Liver (tissue), 3 donors: ENCODE data around the gene MVP.

ENCODE experiments used
- EGR1 ChIP-seq, 2 donors: IDR thresholded peaks; 2 replicates each; pipeline ENCODE4 v1.6.1; 2016 to 2018; ENCODE audit warnings: antibody characterized with exemption in 2 of 2, low read depth in 2 of 2
- GABPA ChIP-seq, 2 donors: IDR thresholded peaks in 1 of 2; conservative IDR thresholded peaks in 1 of 2; 2 replicates each; pipeline ENCODE4 v1.6.1; 2016; ENCODE audit warnings: antibody characterized with exemption in 2 of 2, mild to moderate bottlenecking in 1 of 2, moderate library complexity in 1 of 2
- JUND ChIP-seq, 2 donors: IDR thresholded peaks; 2 replicates each; pipeline ENCODE4 v1.6.1; 2016; ENCODE audit warnings: antibody characterized with exemption in 2 of 2
- NR2F2 ChIP-seq: IDR thresholded peaks from 2 replicates; pipeline ENCODE4 v1.6.1; 2016; ENCODE audit warnings: antibody characterized with exemption
- RXRA ChIP-seq, 2 donors: IDR thresholded peaks; 2 replicates each; pipeline ENCODE4 v1.6.1; 2017 to 2018; ENCODE audit warnings: antibody characterized with exemption in 2 of 2, mild to moderate bottlenecking in 1 of 2
- SP1 ChIP-seq: IDR thresholded peaks from 2 replicates; pipeline ENCODE4 v1.6.1; 2018; ENCODE audit warnings: antibody characterized with exemption, mild to moderate bottlenecking
- TAF1 ChIP-seq: conservative IDR thresholded peaks from 2 replicates; pipeline ENCODE4 v1.6.1; 2016; ENCODE audit warnings: antibody characterized with exemption, mild to moderate bottlenecking
- YY1 ChIP-seq: IDR thresholded peaks from 2 replicates; pipeline ENCODE4 v1.6.1; 2016; ENCODE audit warnings: antibody characterized with exemption, mild to moderate bottlenecking
- TF ChIP-seq, protein P1 (sequence below): fragments of 150-350 bp; IDR thresholded peaks from 2 replicates; pipeline ENCODE4 v1.5.1; 2017; ENCODE audit warnings: improper control_type of control experiment, low read depth, low read length; ENCODE audit not compliant: missing input control
- TF ChIP-seq, protein P2 (sequence below): IDR thresholded peaks from 2 replicates; pipeline ENCODE4 v1.6.1; 2016; ENCODE audit warnings: antibody characterized with exemption, mild to moderate bottlenecking
- TF ChIP-seq, protein P3 (sequence below): IDR thresholded peaks from 2 replicates; pipeline ENCODE4 v1.6.1; 2016; ENCODE audit warnings: antibody characterized with exemption
- donor health status: healthy.
- donor health status: healthy.

- TF ChIP-seq, protein P1, sequence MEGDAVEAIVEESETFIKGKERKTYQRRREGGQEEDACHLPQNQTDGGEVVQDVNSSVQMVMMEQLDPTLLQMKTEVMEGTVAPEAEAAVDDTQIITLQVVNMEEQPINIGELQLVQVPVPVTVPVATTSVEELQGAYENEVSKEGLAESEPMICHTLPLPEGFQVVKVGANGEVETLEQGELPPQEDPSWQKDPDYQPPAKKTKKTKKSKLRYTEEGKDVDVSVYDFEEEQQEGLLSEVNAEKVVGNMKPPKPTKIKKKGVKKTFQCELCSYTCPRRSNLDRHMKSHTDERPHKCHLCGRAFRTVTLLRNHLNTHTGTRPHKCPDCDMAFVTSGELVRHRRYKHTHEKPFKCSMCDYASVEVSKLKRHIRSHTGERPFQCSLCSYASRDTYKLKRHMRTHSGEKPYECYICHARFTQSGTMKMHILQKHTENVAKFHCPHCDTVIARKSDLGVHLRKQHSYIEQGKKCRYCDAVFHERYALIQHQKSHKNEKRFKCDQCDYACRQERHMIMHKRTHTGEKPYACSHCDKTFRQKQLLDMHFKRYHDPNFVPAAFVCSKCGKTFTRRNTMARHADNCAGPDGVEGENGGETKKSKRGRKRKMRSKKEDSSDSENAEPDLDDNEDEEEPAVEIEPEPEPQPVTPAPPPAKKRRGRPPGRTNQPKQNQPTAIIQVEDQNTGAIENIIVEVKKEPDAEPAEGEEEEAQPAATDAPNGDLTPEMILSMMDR, result no peak
- TF ChIP-seq NR2F2 (no peak), SP1 (no peak), YY1 (no peak), RXRA (IDR thresholded peaks at IDR 0.05) (no peak), JUND (IDR thresholded peaks at IDR 0.05) (no peak), TAF1 (no peak), GABPA (IDR thresholded peaks at IDR 0.05 in 1 of 2, conservative IDR thresholded peaks at IDR 0.05 in 1 of 2) (no peak), EGR1 (IDR thresholded peaks at IDR 0.05; ENCODE audit: low read depth in 2 of 2) (no peak)
- TF ChIP-seq, protein P2, sequence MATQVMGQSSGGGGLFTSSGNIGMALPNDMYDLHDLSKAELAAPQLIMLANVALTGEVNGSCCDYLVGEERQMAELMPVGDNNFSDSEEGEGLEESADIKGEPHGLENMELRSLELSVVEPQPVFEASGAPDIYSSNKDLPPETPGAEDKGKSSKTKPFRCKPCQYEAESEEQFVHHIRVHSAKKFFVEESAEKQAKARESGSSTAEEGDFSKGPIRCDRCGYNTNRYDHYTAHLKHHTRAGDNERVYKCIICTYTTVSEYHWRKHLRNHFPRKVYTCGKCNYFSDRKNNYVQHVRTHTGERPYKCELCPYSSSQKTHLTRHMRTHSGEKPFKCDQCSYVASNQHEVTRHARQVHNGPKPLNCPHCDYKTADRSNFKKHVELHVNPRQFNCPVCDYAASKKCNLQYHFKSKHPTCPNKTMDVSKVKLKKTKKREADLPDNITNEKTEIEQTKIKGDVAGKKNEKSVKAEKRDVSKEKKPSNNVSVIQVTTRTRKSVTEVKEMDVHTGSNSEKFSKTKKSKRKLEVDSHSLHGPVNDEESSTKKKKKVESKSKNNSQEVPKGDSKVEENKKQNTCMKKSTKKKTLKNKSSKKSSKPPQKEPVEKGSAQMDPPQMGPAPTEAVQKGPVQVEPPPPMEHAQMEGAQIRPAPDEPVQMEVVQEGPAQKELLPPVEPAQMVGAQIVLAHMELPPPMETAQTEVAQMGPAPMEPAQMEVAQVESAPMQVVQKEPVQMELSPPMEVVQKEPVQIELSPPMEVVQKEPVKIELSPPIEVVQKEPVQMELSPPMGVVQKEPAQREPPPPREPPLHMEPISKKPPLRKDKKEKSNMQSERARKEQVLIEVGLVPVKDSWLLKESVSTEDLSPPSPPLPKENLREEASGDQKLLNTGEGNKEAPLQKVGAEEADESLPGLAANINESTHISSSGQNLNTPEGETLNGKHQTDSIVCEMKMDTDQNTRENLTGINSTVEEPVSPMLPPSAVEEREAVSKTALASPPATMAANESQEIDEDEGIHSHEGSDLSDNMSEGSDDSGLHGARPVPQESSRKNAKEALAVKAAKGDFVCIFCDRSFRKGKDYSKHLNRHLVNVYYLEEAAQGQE, result no peak
- TF ChIP-seq, protein P3, sequence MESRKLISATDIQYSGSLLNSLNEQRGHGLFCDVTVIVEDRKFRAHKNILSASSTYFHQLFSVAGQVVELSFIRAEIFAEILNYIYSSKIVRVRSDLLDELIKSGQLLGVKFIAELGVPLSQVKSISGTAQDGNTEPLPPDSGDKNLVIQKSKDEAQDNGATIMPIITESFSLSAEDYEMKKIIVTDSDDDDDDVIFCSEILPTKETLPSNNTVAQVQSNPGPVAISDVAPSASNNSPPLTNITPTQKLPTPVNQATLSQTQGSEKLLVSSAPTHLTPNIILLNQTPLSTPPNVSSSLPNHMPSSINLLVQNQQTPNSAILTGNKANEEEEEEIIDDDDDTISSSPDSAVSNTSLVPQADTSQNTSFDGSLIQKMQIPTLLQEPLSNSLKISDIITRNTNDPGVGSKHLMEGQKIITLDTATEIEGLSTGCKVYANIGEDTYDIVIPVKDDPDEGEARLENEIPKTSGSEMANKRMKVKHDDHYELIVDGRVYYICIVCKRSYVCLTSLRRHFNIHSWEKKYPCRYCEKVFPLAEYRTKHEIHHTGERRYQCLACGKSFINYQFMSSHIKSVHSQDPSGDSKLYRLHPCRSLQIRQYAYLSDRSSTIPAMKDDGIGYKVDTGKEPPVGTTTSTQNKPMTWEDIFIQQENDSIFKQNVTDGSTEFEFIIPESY, result no peak
Measured at GRCh38 chr16:29843931-29844330, 23.7 kb downstream of the MVP start.
